ENCODE data around the gene IKZF1. TPM values are rescaled to one million over a fixed set of nuclear protein-coding genes. Genes with fewer than 3 reads are reported as not detected.

IKZF1 gene
- total and polyA plus RNA-seq, 2 of the 4 experiments (the other 2 are of a cell fraction), result not detected

- H4K5ac ChIP-seq (ENCODE audit: low read depth, low read length), result no peak overlapping the region
- H3K9ac ChIP-seq (ENCODE audit: low read depth, low read length), result no peak overlapping the region
- POLR2A ChIA-PET (ENCODE audit: unreplicated experiment), result no interaction called here
- no peak overlapping the region for H2AFZ ChIP-seq (replicated peaks; ENCODE audit: low read length, poor library complexity)
- no peaks in the 10 kb centered on the region for H3K9me3 ChIP-seq (ENCODE audit: control insufficient read depth, insufficient read depth, low read length)
- WGBS, 2 experiments (ENCODE audit: extremely low coverage in 2 of 2, insufficient read length in 1 of 2), result no CpG with 5 or more reads among the region's 2 CpGs
- H2BK15ac ChIP-seq (ENCODE audit: low read depth, low read length), result no peak overlapping the region
- ATAC-seq (ENCODE audit: low read depth) (no peak), DNase-seq (no peak)
- no peak overlapping the region for H3K4me2 ChIP-seq (ENCODE audit: low read depth, low read length)
- H3K23ac ChIP-seq (ENCODE audit: low read depth, low read length), result no peak overlapping the region
- H2AK9ac ChIP-seq (replicated peaks; ENCODE audit: low read depth, low read length, poor library complexity), result no peak overlapping the region
- no peak overlapping the region for H2BK20ac ChIP-seq (ENCODE audit: low read depth, low read length)
- H3K14ac ChIP-seq (replicated peaks; ENCODE audit: low read depth, low read length), result no peak overlapping the region
- no peak for TF ChIP-seq POLR2A (IDR thresholded peaks at IDR 0.05; ENCODE audit: low read depth, low read length)
- no peaks in the 10 kb centered on the region for H3K79me1 ChIP-seq (ENCODE audit: low read depth in 1 of 2, low read length in 2 of 2)
- peaks cover 18% of the 10 kb centered on the region for H3K27me3 ChIP-seq (ENCODE audit: control insufficient read depth, insufficient read depth, low read length)
- H3K36me3 ChIP-seq (ENCODE audit: control insufficient read depth, insufficient read depth, low read length), result no peaks in the 10 kb centered on the region
- no peak overlapping the region for H3K27ac ChIP-seq (ENCODE audit: insufficient read depth, low read length)
- in situ Hi-C loops (cut with MboI; ENCODE audit: low sequenced_read_pairs) (no loop called here), dilution Hi-C loops (cut with HindIII; ENCODE audit: low sequenced_read_pairs, unreplicated experiment) (no loop called here), intact Hi-C loops (cut with micrococcal nuclease) (no loop called here)
- no peak overlapping the region for H4K8ac ChIP-seq (ENCODE audit: low read depth in 2 of 2, low read length in 2 of 2)
- no peak overlapping the region for H3K4me3 ChIP-seq (ENCODE audit: insufficient read depth, low read depth, low read length)
- H3K18ac ChIP-seq (ENCODE audit: low read depth, low read length), result no peak overlapping the region
- H4K20me1 ChIP-seq (ENCODE audit: insufficient read depth, low read length), result no peaks in the 10 kb centered on the region
- H2BK5ac ChIP-seq (ENCODE audit: low read depth, low read length, poor library complexity, severe bottlenecking), result no peak overlapping the region
- H3K56ac ChIP-seq (ENCODE audit: extremely low read depth, insufficient read depth, low read length), result no peak overlapping the region
- H3K4me1 ChIP-seq (ENCODE audit: control insufficient read depth, insufficient read depth, low read length), result no peaks in the 10 kb centered on the region
- H4K91ac ChIP-seq (ENCODE audit: insufficient read depth, low read depth, low read length), result no peak overlapping the region
- CTCF ChIA-PET, result no interaction called here
- no peaks in the 10 kb centered on the region for H3K9me1 ChIP-seq (ENCODE audit: insufficient read depth, low read length)
- no peak overlapping the region for H2AK5ac ChIP-seq (ENCODE audit: low read depth, low read length)
- BruUV-seq (replicated peaks), result no TSS peak
- no peak overlapping the region for H3K4ac ChIP-seq (ENCODE audit: low read depth, low read length)
- H2BK120ac ChIP-seq (ENCODE audit: low read depth, low read length), result no peak overlapping the region
Measured at GRCh38 chr7:50396856-50397255, 92.3 kb downstream of the IKZF1 start.
